ENCODE data around the gene CAMTA1.

GRCh38 chr1:7785108-7785507 is 999.9 kb downstream of the CAMTA1 start:
- TF ChIP-seq CTCF (IDR thresholded peaks at IDR 0.05; ENCODE audit: insufficient read depth, low read length, poor library complexity, severe bottlenecking) (no peak), EZH2phosphoT487 (conservative IDR thresholded peaks at IDR 0.05; ENCODE audit: low read length) (no peak)

Measured in SU-DHL-6 (cell line).